CD14-positive monocyte (primary cell): ENCODE data around the gene HMG20B. TPM values are rescaled to one million over a fixed set of nuclear protein-coding genes. Genes with fewer than 3 reads are reported as not detected.

Experiments
- DNase-seq, 3 donors: peaks; one replicate each; pipeline ENCODE4 v3.0.0-alpha.2; 2011 to 2022
- H2AFZ ChIP-seq: 2 replicates; pipeline ENCODE4 v1.6.0; 2012; ENCODE audit warnings: mild to moderate bottlenecking, low read depth, low read length, inconsistent platforms; ENCODE audit not compliant: insufficient read depth, poor library complexity, severe bottlenecking
- H3K27ac ChIP-seq, 2 donors: 1 replicate in 1 of 2; 2 replicates in 1 of 2; pipeline ENCODE4 v1.5.1; 2012 to 2013; ENCODE audit warnings: low read length in 2 of 2, control low read depth in 1 of 2, inconsistent platforms in 1 of 2, low read depth in 1 of 2, mild to moderate bottlenecking in 1 of 2
- H3K27me3 ChIP-seq, 2 donors: one replicate each; pipeline versions ENCODE4 v1.6.0 to v1.6.1; 2011 to 2013; ENCODE audit warnings: low read length in 2 of 2; ENCODE audit not compliant: control insufficient read depth in 2 of 2, insufficient read depth in 2 of 2
- H3K36me3 ChIP-seq, 2 donors: replicated peaks in 1 of 2; 1 replicate in 1 of 2; 2 replicates in 1 of 2; pipeline versions ENCODE4 v1.5.1 to v1.6.1; 2012 to 2013; ENCODE audit warnings: low read length in 2 of 2, control low read depth in 1 of 2, inconsistent platforms in 1 of 2, mild to moderate bottlenecking in 1 of 2; ENCODE audit not compliant: insufficient read depth in 2 of 2, control insufficient read depth in 1 of 2
- H3K4me1 ChIP-seq, 2 donors: 1 replicate in 1 of 2; 2 replicates in 1 of 2; pipeline versions ENCODE4 v1.5.1 to v1.6.1; 2012 to 2013; ENCODE audit warnings: low read length in 2 of 2, control low read depth in 1 of 2, inconsistent platforms in 1 of 2, mild to moderate bottlenecking in 1 of 2, moderate library complexity in 1 of 2; ENCODE audit not compliant: insufficient read depth in 2 of 2, control insufficient read depth in 1 of 2
- H3K4me2 ChIP-seq: replicated peaks from 2 replicates; pipeline ENCODE3; 2012; ENCODE audit warnings: low read length, moderate library complexity, mild to moderate bottlenecking; ENCODE audit not compliant: poor library complexity, severe bottlenecking; ENCODE audit errors: extremely low read depth
- H3K4me3 ChIP-seq, 3 experiments: fragments of 200-600 bp in 1 of 3; sonication (generic) in 1 of 3; replicated peaks in 1 of 3; 1 replicate in 2 of 3; 2 replicates in 1 of 3; pipeline ENCODE4 v1.5.1; 2011 to 2013; ENCODE audit warnings: low read length in 3 of 3, mild to moderate bottlenecking in 3 of 3, control low read depth in 2 of 3, low read depth in 2 of 3, inconsistent platforms in 1 of 3, moderate library complexity in 1 of 3
- H3K79me2 ChIP-seq: 2 replicates; pipeline ENCODE4 v1.6.0; 2012; ENCODE audit warnings: mild to moderate bottlenecking, control low read depth, inconsistent platforms, low read length, moderate library complexity; ENCODE audit not compliant: insufficient read depth
- H3K9ac ChIP-seq: 2 replicates; pipeline ENCODE4 v1.6.0; 2017; ENCODE audit warnings: low read length, mild to moderate bottlenecking; ENCODE audit not compliant: insufficient read depth, poor library complexity, severe bottlenecking
- H3K9me3 ChIP-seq, 2 donors: replicated peaks in 1 of 2; 1 replicate in 1 of 2; 2 replicates in 1 of 2; pipeline versions ENCODE4 v1.5.1 to v1.6.1; 2012 to 2013; ENCODE audit warnings: low read length in 2 of 2, control low read depth in 1 of 2; ENCODE audit not compliant: control insufficient read depth in 1 of 2, insufficient read depth in 1 of 2
- H4K20me1 ChIP-seq: 2 replicates; pipeline ENCODE4 v1.6.0; 2012; ENCODE audit warnings: mild to moderate bottlenecking, low read length, control low read depth, moderate library complexity; ENCODE audit not compliant: insufficient read depth
- H3K27ac Mint-ChIP-seq, 7 donors: one replicate each; pipeline ENCODE4 v1.8.0; 2020; ENCODE audit warnings: mild to moderate bottlenecking in 7 of 7, mixed read lengths in 7 of 7, moderate library complexity in 6 of 7, inconsistent platforms in 2 of 7
- H3K27me3 Mint-ChIP-seq, 3 donors: one replicate each; pipeline ENCODE4 v1.8.0; 2021 to 2022; ENCODE audit warnings: low read depth in 3 of 3, mild to moderate bottlenecking in 3 of 3, mixed read lengths in 3 of 3, moderate library complexity in 3 of 3, inconsistent platforms in 1 of 3
- H3K36me3 Mint-ChIP-seq, 2 donors: one replicate each; pipeline ENCODE4 v1.8.0; 2020; ENCODE audit warnings: mixed read lengths in 2 of 2, inconsistent platforms in 1 of 2, mild to moderate bottlenecking in 1 of 2
- H3K4me1 Mint-ChIP-seq: one replicate; pipeline ENCODE4 v1.8.0; 2020; ENCODE audit warnings: mild to moderate bottlenecking, mixed read lengths
- H3K4me3 Mint-ChIP-seq, 2 donors: one replicate each; pipeline ENCODE4 v1.8.0; 2020; ENCODE audit warnings: mild to moderate bottlenecking in 2 of 2, mixed read lengths in 2 of 2, moderate library complexity in 1 of 2
- H3K9me3 Mint-ChIP-seq, 7 donors: one replicate each; pipeline ENCODE4 v1.8.0; 2020 to 2022; ENCODE audit warnings: mixed read lengths in 7 of 7, mild to moderate bottlenecking in 6 of 7, moderate library complexity in 6 of 7, inconsistent platforms in 2 of 7
- WGBS: methylation state at CpG from one replicate; pipeline ENCODE4 v1.1.5; 2013; ENCODE audit warnings: missing lambda C conversion rate; ENCODE audit not compliant: insufficient coverage; 5-methylcytosine and 5-hydroxymethylcytosine counted together
- intact Hi-C, 2 donors: fragments of 100-400 bp; cut with micrococcal nuclease; formaldehyde crosslinking; loops; one replicate each; pipeline versions ENCODE4 v1.15.0 to v1.15.1; 2023
- polyA plus RNA-seq, 3 donors: library from polyadenylated mRNA; depleted of rRNA in 1 of 3; unstranded in 2 of 3; stranded (reverse) in 1 of 3; fragments of 300-500 nt in 2 of 3; fragments of >200 nt in 1 of 3; fragmentation: Illumina TruSeq in 2 of 3; gene quantifications; 1 replicate in 2 of 3; 2 replicates in 1 of 3; pipeline ENCODE4 v1.2.3, GENCODE V29; 2012 to 2021
- TF ChIP-seq, protein P1 (sequence below): fragments of 200-600 bp; IDR thresholded peaks from one replicate; pipeline ENCODE4 v1.8.0; 2022; ENCODE audit warnings: antibody characterized with exemption, mild to moderate bottlenecking

Gene HMG20B
- polyA plus RNA-seq, 3 donors = 52.4 to 58.8 (median 56.5) TPM

- Histone ChIP-seq H3K79me2 (no peaks in the 10 kb centered on the region), H4K20me1 (no peaks in the 10 kb centered on the region), H3K9me3 (peaks cover 0 to 5% of the 10 kb centered on the region in 2 donors), H3K4me1 (peaks cover 22 to 28% of the 10 kb centered on the region in 2 donors), H2AFZ (peak within 1 kb of the TSS; percentile 74), H3K4me2 (peak within 1 kb of the TSS; percentile 65), H3K36me3 (peaks cover 9 to 10% of the 10 kb centered on the region in 2 donors), H3K27me3 (peaks cover 11 to 38% of the 10 kb centered on the region in 2 donors), H3K9ac (peak within 1 kb of the TSS; percentile 48), H3K4me3 (peak within 1 kb of the TSS in 2 of 3 experiments; percentile 10 to 60), H3K27ac (no peak within 1 kb of the TSS)
- Mint-ChIP-seq H3K27me3 (peaks cover 4 to 23% (median 20%) of the 10 kb centered on the region in 3 donors), H3K27ac (peak within 1 kb of the TSS in 1 of 7 donors; percentile 63), H3K36me3 (peaks cover 10 to 11% of the 10 kb centered on the region in 2 donors), H3K9me3 (peaks cover 3 to 8% (median 5%) of the 10 kb centered on the region in 7 donors), H3K4me1 (peaks cover 18% of the 10 kb centered on the region), H3K4me3 (peak within 1 kb of the TSS; percentile 35 to 68)
- TF ChIP-seq, protein P1, sequence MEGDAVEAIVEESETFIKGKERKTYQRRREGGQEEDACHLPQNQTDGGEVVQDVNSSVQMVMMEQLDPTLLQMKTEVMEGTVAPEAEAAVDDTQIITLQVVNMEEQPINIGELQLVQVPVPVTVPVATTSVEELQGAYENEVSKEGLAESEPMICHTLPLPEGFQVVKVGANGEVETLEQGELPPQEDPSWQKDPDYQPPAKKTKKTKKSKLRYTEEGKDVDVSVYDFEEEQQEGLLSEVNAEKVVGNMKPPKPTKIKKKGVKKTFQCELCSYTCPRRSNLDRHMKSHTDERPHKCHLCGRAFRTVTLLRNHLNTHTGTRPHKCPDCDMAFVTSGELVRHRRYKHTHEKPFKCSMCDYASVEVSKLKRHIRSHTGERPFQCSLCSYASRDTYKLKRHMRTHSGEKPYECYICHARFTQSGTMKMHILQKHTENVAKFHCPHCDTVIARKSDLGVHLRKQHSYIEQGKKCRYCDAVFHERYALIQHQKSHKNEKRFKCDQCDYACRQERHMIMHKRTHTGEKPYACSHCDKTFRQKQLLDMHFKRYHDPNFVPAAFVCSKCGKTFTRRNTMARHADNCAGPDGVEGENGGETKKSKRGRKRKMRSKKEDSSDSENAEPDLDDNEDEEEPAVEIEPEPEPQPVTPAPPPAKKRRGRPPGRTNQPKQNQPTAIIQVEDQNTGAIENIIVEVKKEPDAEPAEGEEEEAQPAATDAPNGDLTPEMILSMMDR = no peak
- under 1% methylated on average over 46 of the region's 46 CpGs for WGBS
- DNase-seq = peak in 2 of 3 donors; percentile 19
- intact Hi-C loops = no loop called here
These were observed 34.0 kb downstream of the HMG20B start, which contains the start of gene TBXA2R for GRCh38 chr19:3606690-3607289. Gene TBXA2R, minus strand, starts transcription at chr19:3606875. Its CDS starts 6,241 bp downstream, at chr19:3600634.

GRCh38 chr19:3607303-3608078, 34.7 kb downstream of the HMG20B start:
- peaks cover 18% of the 10 kb centered on the region for H3K4me1 Mint-ChIP-seq
- H3K4me1 ChIP-seq = peaks cover 22 to 28% of the 10 kb centered on the region in 2 donors

More at GRCh38 chr19:3607303-3608078, 34.7 kb downstream of the HMG20B start:
- peak overlapping the region in 3 of 7 donors; percentile 56 to 63 (median 57) for H3K27ac Mint-ChIP-seq
- Histone ChIP-seq H3K4me2 (peak overlapping the region; percentile 65), H3K27ac (no peak overlapping the region), H3K27me3 (peaks cover 11 to 38% of the 10 kb centered on the region in 2 donors), H3K79me2 (no peaks in the 10 kb centered on the region), H3K36me3 (peaks cover 15 to 17% of the 10 kb centered on the region in 2 donors), H4K20me1 (no peaks in the 10 kb centered on the region), H3K4me3 (peak overlapping the region in 1 of 3 experiments; percentile 60), H2AFZ (peak overlapping the region; percentile 74), H3K9ac (peak overlapping the region; percentile 48), H3K9me3 (peaks cover 0 to 5% of the 10 kb centered on the region in 2 donors)
- intact Hi-C loops = no loop called here
- H3K4me3 Mint-ChIP-seq = peak overlapping the region; percentile 35 to 68
- peaks cover 5 to 10% (median 8%) of the 10 kb centered on the region in 7 donors for H3K9me3 Mint-ChIP-seq
- 10% methylated on average over 13 of the region's 22 CpGs for WGBS
- H3K36me3 Mint-ChIP-seq = peaks cover 16 to 18% of the 10 kb centered on the region in 2 donors
- peaks cover 4 to 23% (median 20%) of the 10 kb centered on the region in 3 donors for H3K27me3 Mint-ChIP-seq
- TF ChIP-seq, protein P1 = no peak
- DNase-seq = no peak
